ENCODE data around the gene NEURL1. TPM values are rescaled to one million over a fixed set of nuclear protein-coding genes. Genes with fewer than 3 reads are reported as not detected.

The NEURL1 gene
- total and polyA plus RNA-seq, 10 of the 15 experiments (the other 5 are each of a cell fraction or from before 2014, with no cell fraction given) = 0.02 to 0.05 (median 0.05) TPM; not detected in 6

DNA sequence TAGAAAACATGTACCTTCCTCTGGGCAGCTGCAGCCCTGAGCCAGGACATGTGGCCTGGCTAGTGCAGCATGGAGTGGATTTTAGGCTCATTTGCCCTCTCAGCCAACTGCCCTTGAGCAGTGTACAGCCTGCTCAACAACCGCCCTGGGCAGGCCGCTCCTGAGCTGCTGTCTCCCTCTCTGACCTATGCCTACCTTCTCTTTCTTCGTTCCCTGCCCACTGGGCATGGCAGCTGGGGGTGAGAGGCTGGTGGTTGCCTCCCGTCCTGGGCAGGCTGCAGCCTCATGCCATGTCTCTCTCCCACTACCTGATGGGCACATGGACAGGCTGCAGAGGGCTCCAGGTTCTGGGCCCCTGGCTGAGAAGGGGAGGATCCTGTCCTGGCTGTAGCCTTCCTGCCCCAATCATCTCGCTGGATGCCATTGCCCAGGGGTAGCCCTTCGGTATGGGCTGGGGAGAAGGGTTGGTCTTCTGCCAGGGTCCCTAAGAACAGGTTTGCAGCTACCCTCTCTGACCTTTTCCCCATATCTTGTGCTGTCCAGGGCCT, 97.3 kb downstream of the NEURL1 start (continued):
- no peak for TF ChIP-seq BACH1 (IDR thresholded peaks at IDR 0.05; ENCODE audit: borderline replicate concordance)

DNA sequence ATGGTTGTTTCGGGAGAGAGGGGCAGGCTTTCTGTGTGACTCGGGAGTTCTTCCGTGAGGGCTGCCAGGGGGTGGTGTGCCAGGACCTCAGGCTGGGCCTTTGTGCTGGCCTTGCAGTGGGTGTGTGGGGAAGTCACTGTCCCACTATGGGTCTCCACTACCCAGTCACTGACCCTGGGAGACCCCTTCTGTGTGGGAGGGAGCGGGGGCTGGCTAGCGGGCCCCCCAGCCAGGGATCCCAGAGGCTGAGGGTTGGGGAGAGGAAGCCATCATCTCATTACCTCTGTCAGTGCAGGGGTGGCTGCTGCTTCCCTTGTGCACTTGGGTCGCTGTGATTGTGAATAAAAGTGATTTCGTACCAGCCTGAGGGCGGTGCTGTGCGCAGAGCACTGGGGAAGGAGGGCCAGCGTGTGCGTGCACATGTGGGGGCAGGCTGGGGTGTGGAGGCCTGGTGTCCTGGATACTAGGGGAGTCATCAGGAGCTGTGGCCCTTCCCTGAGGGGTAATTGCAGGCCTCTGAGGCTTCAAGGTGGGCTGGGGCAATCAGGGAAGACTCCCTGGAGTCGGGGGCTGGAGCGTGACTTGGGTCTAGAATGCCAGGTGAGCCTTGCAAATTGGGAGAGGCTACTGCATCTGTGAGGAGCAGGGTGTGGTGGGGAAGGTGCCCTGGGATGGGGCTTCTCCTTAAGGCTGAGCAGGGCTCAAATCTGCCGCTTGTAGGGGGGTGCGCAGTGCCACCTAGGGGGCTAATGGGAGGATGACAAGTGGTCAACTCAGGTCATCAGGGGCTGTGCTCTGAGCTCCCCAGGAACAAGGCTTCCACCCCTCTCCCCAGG, 98.9 kb downstream of the NEURL1 start:
- Histone ChIP-seq H3K79me2 (ENCODE audit: control insufficient read depth, insufficient read depth, low read length) (no peaks in the 10 kb centered on the region), H3K27ac (ENCODE audit: control insufficient read depth, insufficient read depth) (no peak overlapping the region), H2AFZ (ENCODE audit: control insufficient read depth, low read depth, low read length) (no peak overlapping the region), H3K36me3 (ENCODE audit: control insufficient read depth in 2 of 2, insufficient read depth in 2 of 2, low read length in 1 of 2) (no peaks in the 10 kb centered on the region; a peak in 1 of 4 replicates), H3K27me3 (replicated peaks in 1 of 2; ENCODE audit: control insufficient read depth in 2 of 2, insufficient read depth in 2 of 2, low read length in 1 of 2) (no peaks in the 10 kb centered on the region), H3K4me2 (ENCODE audit: control insufficient read depth, insufficient read depth) (no peak overlapping the region), H3K4me1 (ENCODE audit: control insufficient read depth, insufficient read depth, low read length) (no peaks in the 10 kb centered on the region), H3K4me3 (no peak overlapping the region), H4K20me1 (ENCODE audit: control insufficient read depth, insufficient read depth) (no peaks in the 10 kb centered on the region), H3K9ac (ENCODE audit: control insufficient read depth, insufficient read depth, low read length) (no peak overlapping the region), H3K9me3 (replicated peaks; ENCODE audit: control insufficient read depth, insufficient read depth, low read length) (no peaks in the 10 kb centered on the region)
- in situ Hi-C loops (cut with MboI) = no loop called here
- FAIRE-seq = peak; percentile 81
- ChIA-PET CTCF (interaction anchor here (0.6 to 1.9 kb wide), 29 partner anchors 11 to 278 kb away, joined by 3 to 13 read pairs (median 3); partner anchors contain the start of gene NEURL1), POLR2A (no interaction called here), RAD21 (ENCODE audit: unreplicated experiment) (interaction anchor here (0.6 to 1.9 kb wide), 6 partner anchors 82 to 176 kb away, joined by 3 to 10 read pairs (median 4); no protein-coding TSS in a partner anchor), SMC1A (ENCODE audit: uncharacterized antibody, unreplicated experiment) (interaction anchor here (0.9 to 1.6 kb wide), 4 partner anchors 93 to 176 kb away, joined by 3 to 5 read pairs (median 4); no protein-coding TSS in a partner anchor)
- intact Hi-C loops (cut with micrococcal nuclease; ENCODE audit: unreplicated experiment) = loop anchor here (5.0 to 10.0 kb wide), 2 partner anchors 90 to 178 kb away; no protein-coding TSS in a partner anchor
- peak; percentile 95 for ATAC-seq
- WGBS (ENCODE audit: insufficient coverage, insufficient replicate concordance, low lambda C conversion rate, missing lambda C conversion rate) = 74% methylated on average over 15 of the region's 15 CpGs
- no peak for DNase-seq (ENCODE audit: low read depth, low spot score)
- BruUV-seq (replicated peaks) = no TSS peak
- TF ChIP-seq CREB1 (IDR thresholded peaks at IDR 0.05; ENCODE audit: low read depth) (no peak), YY1 (IDR thresholded peaks at IDR 0.05; ENCODE audit: low read depth, low read length) (no peak), PAX5 (IDR thresholded peaks at IDR 0.05; ENCODE audit: borderline replicate concordance, low read depth, low read length) (no peak), RAD21 (IDR thresholded peaks at IDR 0.05; ENCODE audit: insufficient read depth, low read depth, low read length) (peak; percentile 73), POLR2AphosphoS2 (IDR thresholded peaks at IDR 0.05; ENCODE audit: low read depth, low read length) (no peak), ZNF207 (IDR thresholded peaks at IDR 0.05; ENCODE audit: borderline replicate concordance) (no peak), SPI1 (IDR thresholded peaks at IDR 0.05; ENCODE audit: borderline replicate concordance, insufficient read depth, low read depth, low read length) (no peak), RBBP5 (conservative IDR thresholded peaks at IDR 0.05) (no peak), NFYB (IDR thresholded peaks at IDR 0.05; ENCODE audit: insufficient read depth, low read depth, low read length) (no peak), CHD1 (IDR thresholded peaks at IDR 0.05; ENCODE audit: low read depth, low read length) (no peak)
- TF ChIP-seq, protein P1, sequence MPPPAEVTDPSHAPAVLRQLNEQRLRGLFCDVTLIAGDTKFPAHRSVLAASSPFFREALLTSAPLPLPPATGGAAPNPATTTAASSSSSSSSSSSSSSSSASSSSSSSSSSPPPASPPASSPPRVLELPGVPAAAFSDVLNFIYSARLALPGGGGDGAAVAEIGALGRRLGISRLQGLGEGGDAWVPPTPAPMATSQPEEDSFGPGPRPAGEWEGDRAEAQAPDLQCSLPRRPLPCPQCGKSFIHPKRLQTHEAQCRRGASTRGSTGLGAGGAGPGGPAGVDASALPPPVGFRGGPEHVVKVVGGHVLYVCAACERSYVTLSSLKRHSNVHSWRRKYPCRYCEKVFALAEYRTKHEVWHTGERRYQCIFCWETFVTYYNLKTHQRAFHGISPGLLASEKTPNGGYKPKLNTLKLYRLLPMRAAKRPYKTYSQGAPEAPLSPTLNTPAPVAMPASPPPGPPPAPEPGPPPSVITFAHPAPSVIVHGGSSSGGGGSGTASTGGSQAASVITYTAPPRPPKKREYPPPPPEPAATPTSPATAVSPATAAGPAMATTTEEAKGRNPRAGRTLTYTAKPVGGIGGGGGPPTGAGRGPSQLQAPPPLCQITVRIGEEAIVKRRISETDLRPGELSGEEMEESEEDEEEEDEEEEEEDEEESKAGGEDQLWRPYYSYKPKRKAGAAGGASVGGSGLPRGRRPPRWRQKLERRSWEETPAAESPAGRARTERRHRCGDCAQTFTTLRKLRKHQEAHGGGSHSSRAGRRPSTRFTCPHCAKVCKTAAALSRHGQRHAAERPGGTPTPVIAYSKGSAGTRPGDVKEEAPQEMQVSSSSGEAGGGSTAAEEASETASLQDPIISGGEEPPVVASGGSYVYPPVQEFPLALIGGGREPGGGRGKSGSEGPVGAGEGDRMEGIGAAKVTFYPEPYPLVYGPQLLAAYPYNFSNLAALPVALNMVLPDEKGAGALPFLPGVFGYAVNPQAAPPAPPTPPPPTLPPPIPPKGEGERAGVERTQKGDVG (CRISPR knock-in tag; IDR thresholded peaks at IDR 0.05) = no peak
- TF ChIP-seq, protein P2, sequence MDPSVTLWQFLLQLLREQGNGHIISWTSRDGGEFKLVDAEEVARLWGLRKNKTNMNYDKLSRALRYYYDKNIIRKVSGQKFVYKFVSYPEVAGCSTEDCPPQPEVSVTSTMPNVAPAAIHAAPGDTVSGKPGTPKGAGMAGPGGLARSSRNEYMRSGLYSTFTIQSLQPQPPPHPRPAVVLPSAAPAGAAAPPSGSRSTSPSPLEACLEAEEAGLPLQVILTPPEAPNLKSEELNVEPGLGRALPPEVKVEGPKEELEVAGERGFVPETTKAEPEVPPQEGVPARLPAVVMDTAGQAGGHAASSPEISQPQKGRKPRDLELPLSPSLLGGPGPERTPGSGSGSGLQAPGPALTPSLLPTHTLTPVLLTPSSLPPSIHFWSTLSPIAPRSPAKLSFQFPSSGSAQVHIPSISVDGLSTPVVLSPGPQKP (IDR thresholded peaks at IDR 0.05; ENCODE audit: low read depth, low read length) = no peak
- TF ChIP-seq, protein P3, sequence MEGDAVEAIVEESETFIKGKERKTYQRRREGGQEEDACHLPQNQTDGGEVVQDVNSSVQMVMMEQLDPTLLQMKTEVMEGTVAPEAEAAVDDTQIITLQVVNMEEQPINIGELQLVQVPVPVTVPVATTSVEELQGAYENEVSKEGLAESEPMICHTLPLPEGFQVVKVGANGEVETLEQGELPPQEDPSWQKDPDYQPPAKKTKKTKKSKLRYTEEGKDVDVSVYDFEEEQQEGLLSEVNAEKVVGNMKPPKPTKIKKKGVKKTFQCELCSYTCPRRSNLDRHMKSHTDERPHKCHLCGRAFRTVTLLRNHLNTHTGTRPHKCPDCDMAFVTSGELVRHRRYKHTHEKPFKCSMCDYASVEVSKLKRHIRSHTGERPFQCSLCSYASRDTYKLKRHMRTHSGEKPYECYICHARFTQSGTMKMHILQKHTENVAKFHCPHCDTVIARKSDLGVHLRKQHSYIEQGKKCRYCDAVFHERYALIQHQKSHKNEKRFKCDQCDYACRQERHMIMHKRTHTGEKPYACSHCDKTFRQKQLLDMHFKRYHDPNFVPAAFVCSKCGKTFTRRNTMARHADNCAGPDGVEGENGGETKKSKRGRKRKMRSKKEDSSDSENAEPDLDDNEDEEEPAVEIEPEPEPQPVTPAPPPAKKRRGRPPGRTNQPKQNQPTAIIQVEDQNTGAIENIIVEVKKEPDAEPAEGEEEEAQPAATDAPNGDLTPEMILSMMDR (IDR thresholded peaks at IDR 0.05 in 2 of 3, conservative IDR thresholded peaks at IDR 0.05 in 1 of 3; ENCODE audit: control insufficient read depth in 2 of 3, extremely low read depth in 1 of 3, insufficient read depth in 1 of 3, low read depth in 3 of 3, low read length in 3 of 3) = peak; percentile 73 to 79 (median 77)

Measured in GM12878 (cell line).